22Rv1 (cell line): ENCODE results near the gene PDHX.

ENCODE experiments used
- CTCF ChIP-seq: fragments of 450-650 bp; IDR thresholded peaks from 2 replicates; pipeline ENCODE4 v1.5.1; 2017; ENCODE audit warnings: mild to moderate bottlenecking
- ZFX ChIP-seq: fragments of 450-650 bp; IDR thresholded peaks from 2 replicates; pipeline ENCODE4 v1.6.1; 2017; ENCODE audit warnings: antibody characterized with exemption, borderline replicate concordance

GRCh38 chr11:34893416-34893815 lies 23.0 kb upstream of the PDHX start:
- TF ChIP-seq CTCF = no peak
- no peak for TF ChIP-seq ZFX
